ENCODE results near the gene CAPN8.

CAPN8 gene

GRCh38 chr1:223702735-223703667 is 37.5 kb upstream of the CAPN8 start:
- in situ Hi-C loops (cut with HindIII; ENCODE audit: low sequenced_read_pairs): no loop called here

GRCh38 chr1:223700942-223701637 is 35.6 kb upstream of the CAPN8 start:
- in situ Hi-C loops (cut with HindIII; ENCODE audit: low sequenced_read_pairs): no loop called here

GRCh38 chr1:223700388-223700918 is 35.0 kb upstream of the CAPN8 start:
- in situ Hi-C loops (cut with HindIII; ENCODE audit: low sequenced_read_pairs): no loop called here

DNA sequence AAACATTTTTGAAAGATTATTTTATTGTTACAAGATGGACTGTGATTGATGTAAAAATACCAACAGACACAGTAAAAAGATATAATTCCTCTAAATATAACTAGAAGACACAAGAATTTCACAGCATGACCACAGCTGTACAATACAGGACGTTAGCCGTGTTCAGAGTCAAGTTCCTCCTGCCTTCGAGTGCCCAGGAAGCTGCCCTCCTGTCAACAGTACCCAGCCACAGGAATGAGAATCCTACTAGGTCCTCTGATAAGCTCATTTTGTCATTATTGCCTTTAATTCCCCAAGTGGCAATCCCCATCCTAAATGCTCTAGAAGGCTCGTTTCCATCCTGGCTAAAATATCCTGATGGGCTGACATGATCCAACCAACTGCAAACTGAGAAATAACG is 30.4 kb upstream of the CAPN8 start:
- in situ Hi-C loops (cut with HindIII; ENCODE audit: low sequenced_read_pairs): no loop called here

GRCh38 chr1:223695014-223695548 is 29.6 kb upstream of the CAPN8 start:
- in situ Hi-C loops (cut with HindIII; ENCODE audit: low sequenced_read_pairs): no loop called here

GRCh38 chr1:223691121-223691520 is 25.6 kb upstream of the CAPN8 start:
- in situ Hi-C loops (cut with HindIII; ENCODE audit: low sequenced_read_pairs): no loop called here

- in situ Hi-C loops (cut with HindIII; ENCODE audit: low sequenced_read_pairs): no loop called here
Measured at GRCh38 chr1:223684488-223684792, 18.9 kb upstream of the CAPN8 start.

DNA sequence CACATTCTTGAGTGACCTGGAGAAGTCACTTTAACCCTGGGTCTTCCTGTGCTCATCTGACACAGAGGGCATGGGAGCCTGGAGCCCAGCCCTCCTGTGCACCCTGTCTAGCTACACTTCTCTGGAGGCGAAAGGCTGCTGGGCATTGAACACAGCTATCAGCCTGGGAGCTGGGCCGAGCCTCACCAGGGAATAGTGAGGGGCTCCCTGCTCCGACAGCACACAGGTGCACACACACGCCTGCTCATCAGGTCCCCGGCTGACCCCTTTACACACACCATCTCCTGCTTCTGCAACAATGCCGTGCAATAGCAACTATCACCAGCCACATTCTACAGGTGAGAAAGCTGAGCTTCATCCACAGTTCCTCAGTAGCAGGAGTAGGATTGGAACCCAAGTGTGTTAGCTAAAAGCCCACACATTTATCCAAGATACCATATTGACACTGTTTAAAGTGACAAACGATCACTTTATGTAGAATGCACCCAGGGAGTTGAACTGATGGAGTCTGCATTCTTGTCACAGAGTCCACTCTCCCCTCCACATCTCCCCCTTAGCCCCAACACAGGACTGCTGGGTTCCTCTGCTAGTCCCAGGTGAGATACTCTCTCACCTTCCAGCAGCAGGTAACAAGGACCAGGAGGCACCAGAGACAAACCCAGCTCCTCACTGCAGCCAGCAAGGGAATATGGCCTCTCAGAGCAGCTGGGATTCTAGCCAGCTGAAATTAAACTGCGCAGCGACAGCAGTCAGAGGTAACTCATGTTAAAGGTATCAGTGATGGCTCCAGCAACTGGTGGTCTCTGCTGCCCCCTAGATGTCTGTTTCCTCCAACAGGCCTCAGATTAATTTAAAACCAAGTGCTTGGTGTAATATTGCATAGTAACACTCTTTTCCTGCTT is 18.3 kb upstream of the CAPN8 start:
- in situ Hi-C loops (cut with HindIII; ENCODE audit: low sequenced_read_pairs): no loop called here

DNA sequence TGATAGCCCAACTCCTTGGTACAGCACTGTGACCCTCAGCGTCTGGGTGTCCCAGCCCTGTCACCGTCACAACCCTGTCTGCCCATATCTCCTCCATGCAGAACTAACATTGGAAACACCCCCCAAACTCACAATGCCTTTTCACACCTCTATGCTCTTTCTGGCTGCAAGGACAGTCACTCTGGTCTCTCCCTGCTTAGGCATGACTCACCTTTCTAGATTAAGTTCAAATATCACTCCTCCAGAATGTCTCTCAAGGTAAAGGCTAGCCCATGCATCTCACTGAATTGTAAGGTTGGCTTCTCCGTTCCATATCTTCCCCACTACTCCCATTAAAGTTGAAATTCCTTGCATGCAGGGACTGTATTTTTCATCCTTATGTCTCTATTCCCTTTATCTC is 17.0 kb upstream of the CAPN8 start:
- in situ Hi-C loops (cut with HindIII; ENCODE audit: low sequenced_read_pairs): no loop called here

- in situ Hi-C loops (cut with HindIII; ENCODE audit: low sequenced_read_pairs): no loop called here
Measured at GRCh38 chr1:223680188-223680587, 14.7 kb upstream of the CAPN8 start.

DNA sequence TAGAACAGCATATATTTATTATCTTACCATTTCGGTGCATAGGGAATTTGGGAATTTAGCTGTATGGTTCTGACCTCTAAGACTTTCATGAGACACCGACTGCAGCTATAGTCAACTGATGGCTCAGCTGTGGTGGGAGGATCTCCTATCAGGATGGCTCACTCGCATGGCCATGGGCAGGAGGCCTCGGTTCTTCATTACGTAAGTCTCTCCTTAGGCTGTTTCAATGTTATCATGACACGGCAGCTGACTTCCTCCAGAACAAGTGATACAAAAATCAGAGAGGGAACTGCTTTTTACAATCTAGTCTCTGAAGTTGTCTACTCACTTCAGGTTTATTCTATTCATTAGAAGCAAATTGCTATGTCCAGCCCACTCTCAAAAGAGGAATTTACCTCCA is 13.3 kb upstream of the CAPN8 start:
- in situ Hi-C loops (cut with HindIII; ENCODE audit: low sequenced_read_pairs): no loop called here

DNA sequence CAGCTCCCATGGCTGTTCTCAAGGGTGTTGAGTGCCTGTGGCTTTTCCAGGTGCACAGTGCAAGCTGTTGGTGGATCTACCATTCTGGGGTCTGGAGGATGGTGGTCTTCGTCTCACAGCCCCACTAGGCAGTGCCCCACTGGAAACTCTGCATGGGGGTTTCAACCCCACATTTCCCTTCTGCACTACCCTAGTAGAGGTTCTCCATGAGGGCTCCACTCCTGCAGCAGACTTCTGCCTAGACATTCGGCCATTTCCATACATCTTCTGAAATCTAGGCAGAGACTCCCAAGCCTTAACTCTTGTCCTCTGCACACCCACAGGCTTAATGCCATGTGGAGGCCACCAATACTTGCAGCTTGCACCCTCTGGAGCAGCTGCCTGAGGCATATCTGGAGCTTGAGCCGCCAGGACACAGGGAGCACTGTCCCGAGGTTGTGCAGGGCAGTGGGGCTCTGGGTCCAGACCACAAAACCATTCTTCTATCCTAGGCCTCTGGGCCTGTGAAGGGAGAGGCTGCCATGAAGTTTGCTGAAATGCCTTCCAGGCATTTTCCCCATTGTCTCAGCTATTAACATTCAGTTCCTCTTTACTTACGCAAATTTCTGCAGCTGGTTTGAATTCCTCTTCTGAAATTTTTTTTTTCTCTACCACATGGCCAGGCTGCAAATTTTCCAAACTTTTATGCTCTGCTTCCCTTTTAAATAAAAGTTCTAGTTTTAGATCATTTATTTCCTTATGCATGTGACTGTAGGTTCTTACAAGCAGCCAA is 8.8 kb upstream of the CAPN8 start:
- in situ Hi-C loops (cut with HindIII; ENCODE audit: low sequenced_read_pairs): no loop called here

- in situ Hi-C loops (cut with HindIII; ENCODE audit: low sequenced_read_pairs): no loop called here
Measured at GRCh38 chr1:223670458-223671159, 5.1 kb upstream of the CAPN8 start.

- in situ Hi-C loops (cut with HindIII; ENCODE audit: low sequenced_read_pairs): no loop called here
Measured at GRCh38 chr1:223669003-223669795, 3.7 kb upstream of the CAPN8 start.

DNA sequence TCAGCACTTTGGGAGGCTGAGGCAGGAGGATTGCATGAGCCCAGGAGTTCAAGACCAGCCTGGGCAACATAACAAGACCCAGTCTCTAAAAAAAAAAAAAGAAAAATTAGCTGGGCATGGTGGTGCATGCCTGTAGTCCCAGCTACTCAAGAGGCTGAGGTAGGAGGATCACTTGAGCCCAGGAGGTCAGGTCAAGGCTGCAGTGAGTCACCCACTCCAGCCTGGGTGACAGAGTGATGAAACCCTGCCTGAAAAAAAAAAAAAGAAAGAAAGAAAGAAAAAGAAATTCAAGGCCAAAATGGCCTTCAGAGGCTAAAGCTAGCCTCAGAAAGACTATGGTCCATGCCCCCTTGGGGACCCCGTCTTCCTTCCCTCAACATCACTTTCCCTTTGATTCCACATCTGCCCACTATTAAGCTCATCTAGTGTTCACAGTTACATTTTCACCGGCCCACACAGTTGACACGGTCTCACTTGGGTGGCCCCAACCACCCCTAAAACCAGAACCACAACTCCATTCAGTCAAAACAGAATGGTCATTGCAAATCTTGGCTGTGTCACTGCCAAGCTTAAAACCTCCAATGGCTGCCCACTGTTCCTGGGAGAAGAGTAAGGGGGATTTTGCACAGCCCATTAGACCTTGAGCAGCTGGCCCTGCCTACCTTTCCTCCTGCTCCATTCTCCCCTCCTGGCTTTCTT is 2.1 kb upstream of the CAPN8 start:
- in situ Hi-C loops (cut with HindIII; ENCODE audit: low sequenced_read_pairs): no loop called here

- in situ Hi-C loops (cut with HindIII; ENCODE audit: low sequenced_read_pairs): no loop called here
Measured at GRCh38 chr1:223664106-223664505, 1.4 kb downstream of the CAPN8 start.

GRCh38 chr1:223662943-223663342 is 2.6 kb downstream of the CAPN8 start:
- in situ Hi-C loops (cut with HindIII; ENCODE audit: low sequenced_read_pairs): no loop called here

- in situ Hi-C loops (cut with HindIII; ENCODE audit: low sequenced_read_pairs): no loop called here
Measured at GRCh38 chr1:223659711-223660110, 5.8 kb downstream of the CAPN8 start.
